ENCODE measurements around the gene TGFBR2.

DNA sequence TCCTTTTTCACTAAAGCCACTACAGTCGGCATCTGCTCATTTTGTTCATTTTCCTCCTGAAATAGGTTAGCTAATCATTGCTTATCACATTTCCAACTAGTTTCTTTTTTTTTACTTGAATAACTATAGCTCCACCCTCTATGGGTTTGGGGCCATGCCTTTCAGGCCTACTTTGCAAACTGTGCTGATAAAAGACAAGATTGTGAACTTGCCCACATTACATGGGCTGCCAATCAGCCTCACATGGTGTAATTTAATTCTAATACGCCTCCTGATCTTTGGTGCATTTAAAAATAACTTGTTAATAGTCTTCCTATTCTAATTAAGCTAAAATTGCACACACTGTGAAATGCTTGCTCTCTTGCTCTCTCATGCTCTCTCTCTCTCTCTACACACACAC, 90.5 kb downstream of the TGFBR2 start:
- TF ChIP-seq CTCF (conservative IDR thresholded peaks at IDR 0.05; ENCODE audit: low read length) (no peak), EZH2phosphoT487 (IDR thresholded peaks at IDR 0.05; ENCODE audit: borderline replicate concordance) (no peak)
